ENCODE measurements around the gene EEF1AKMT3. TPM values are rescaled to one million over a fixed set of nuclear protein-coding genes. Genes with fewer than 3 reads are reported as not detected.

EEF1AKMT3 gene
- total RNA-seq, 1 donor from 2014 or later: 3.3 TPM

- TF ChIP-seq CTCF (IDR thresholded peaks at IDR 0.05; ENCODE audit: partially characterized antibody, unreplicated experiment): no peak
- Mint-ChIP-seq H3K4me1 (ENCODE audit: low read depth, unreplicated experiment) (peaks cover 9% of the 10 kb centered on the region), H3K4me3 (ENCODE audit: unreplicated experiment) (peak overlapping the region; percentile 64), H3K27ac (ENCODE audit: unreplicated experiment) (peak overlapping the region; percentile 7), H3K27me3 (ENCODE audit: unreplicated experiment) (peaks cover 28% of the 10 kb centered on the region), H3K9me3 (ENCODE audit: unreplicated experiment) (peaks cover 13% of the 10 kb centered on the region), H3K36me3 (ENCODE audit: unreplicated experiment) (peaks cover 19% of the 10 kb centered on the region)
- DNase-seq: no peak
These were observed 44.5 kb upstream of the EEF1AKMT3 start for GRCh38 chr12:57727758-57728395.

DNA sequence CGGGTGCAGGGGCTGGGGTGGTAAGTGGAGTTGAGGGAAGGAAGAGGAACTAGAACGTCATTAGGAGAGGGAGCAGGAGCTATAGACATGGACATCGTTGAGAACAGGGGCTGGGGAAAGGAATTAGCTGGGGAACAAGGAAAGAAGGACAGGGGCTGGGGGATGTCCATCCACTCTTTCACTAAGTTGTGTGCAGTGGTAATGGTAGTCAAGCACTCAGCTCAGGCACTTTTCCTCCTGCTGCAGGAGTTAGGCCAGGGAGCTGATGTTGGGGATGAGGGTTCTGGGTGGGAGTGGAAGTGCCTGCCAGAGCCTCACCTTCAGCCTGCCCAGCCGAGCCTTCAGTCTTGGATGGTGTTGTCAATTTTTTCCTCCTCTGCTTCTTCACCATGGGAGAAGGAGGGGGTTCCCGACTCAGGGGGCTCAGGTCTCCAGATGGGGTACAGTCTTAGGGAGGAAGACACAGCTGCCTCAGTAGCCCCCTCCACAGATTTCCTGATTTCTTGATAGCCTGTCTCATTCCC, 43.0 kb upstream of the EEF1AKMT3 start:
- peaks cover 4% of the 10 kb centered on the region for H3K4me1 Mint-ChIP-seq (ENCODE audit: low read depth, unreplicated experiment)
- no peak overlapping the region for H3K4me3 Mint-ChIP-seq (ENCODE audit: unreplicated experiment)
- H3K27ac Mint-ChIP-seq (ENCODE audit: unreplicated experiment): no peak overlapping the region
- H3K9me3 Mint-ChIP-seq (ENCODE audit: unreplicated experiment): peaks cover 9% of the 10 kb centered on the region
- TF ChIP-seq CTCF (IDR thresholded peaks at IDR 0.05; ENCODE audit: partially characterized antibody, unreplicated experiment): no peak
- peaks cover 20% of the 10 kb centered on the region for H3K36me3 Mint-ChIP-seq (ENCODE audit: unreplicated experiment)
- peaks cover 30% of the 10 kb centered on the region for H3K27me3 Mint-ChIP-seq (ENCODE audit: unreplicated experiment)
- no peak for DNase-seq

DNA sequence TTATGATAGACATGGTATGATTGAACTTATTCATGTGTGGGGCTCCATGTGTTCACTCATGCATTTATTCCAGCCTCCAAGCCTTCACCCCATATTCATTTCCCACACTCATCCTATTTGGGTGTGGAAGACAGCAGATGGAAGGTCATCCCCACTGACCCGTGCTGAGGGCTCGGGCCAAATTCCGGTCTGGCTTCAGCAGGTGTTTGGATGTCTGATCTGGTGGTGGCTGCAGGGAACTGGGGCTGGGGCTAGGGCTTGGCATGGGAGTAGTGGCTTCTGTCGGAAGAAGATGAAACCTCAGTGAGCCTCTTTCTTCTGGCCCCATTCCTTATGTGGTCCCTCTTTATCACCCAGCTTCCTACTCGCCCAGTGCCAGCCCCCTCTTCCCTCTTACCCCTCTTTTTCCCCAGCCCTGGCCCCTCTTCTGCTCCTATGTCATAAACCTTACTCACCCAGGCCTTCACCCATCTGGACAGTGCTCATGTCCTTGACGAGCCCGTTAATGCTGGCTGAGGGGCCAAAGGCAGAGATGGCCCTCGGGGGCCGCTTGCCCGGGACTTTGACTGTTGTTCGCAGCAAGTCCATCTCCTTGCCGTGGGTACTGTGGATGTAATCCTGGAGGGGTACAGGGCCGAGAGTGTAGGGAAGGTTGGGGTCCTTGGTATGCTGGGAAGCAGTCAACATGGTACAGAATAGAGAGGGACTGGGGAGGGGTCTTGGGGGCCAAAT, 41.9 kb upstream of the EEF1AKMT3 start:
- Mint-ChIP-seq H3K9me3 (ENCODE audit: unreplicated experiment) (peaks cover 16% of the 10 kb centered on the region), H3K4me1 (ENCODE audit: low read depth, unreplicated experiment) (peaks cover 12% of the 10 kb centered on the region), H3K36me3 (ENCODE audit: unreplicated experiment) (peaks cover 25% of the 10 kb centered on the region), H3K27me3 (ENCODE audit: unreplicated experiment) (peaks cover 38% of the 10 kb centered on the region), H3K4me3 (ENCODE audit: unreplicated experiment) (no peak overlapping the region), H3K27ac (ENCODE audit: unreplicated experiment) (no peak overlapping the region)
- no peak for DNase-seq
- TF ChIP-seq CTCF (IDR thresholded peaks at IDR 0.05; ENCODE audit: partially characterized antibody, unreplicated experiment): no peak

- H3K4me3 Mint-ChIP-seq (ENCODE audit: unreplicated experiment): no peak overlapping the region
- H3K36me3 Mint-ChIP-seq (ENCODE audit: unreplicated experiment): peaks cover 25% of the 10 kb centered on the region
- no peak for DNase-seq
- H3K27ac Mint-ChIP-seq (ENCODE audit: unreplicated experiment): no peak overlapping the region
- H3K27me3 Mint-ChIP-seq (ENCODE audit: unreplicated experiment): peaks cover 38% of the 10 kb centered on the region
- H3K4me1 Mint-ChIP-seq (ENCODE audit: low read depth, unreplicated experiment): peaks cover 18% of the 10 kb centered on the region
- TF ChIP-seq CTCF (IDR thresholded peaks at IDR 0.05; ENCODE audit: partially characterized antibody, unreplicated experiment): no peak
- peaks cover 16% of the 10 kb centered on the region for H3K9me3 Mint-ChIP-seq (ENCODE audit: unreplicated experiment)
These were observed 40.9 kb upstream of the EEF1AKMT3 start for GRCh38 chr12:57731411-57732080.

Data from glutamatergic neuron (in vitro differentiated cells).